ENCODE measurements around the gene STYXL2.

Gene STYXL2

GRCh38 chr1:167110586-167110985 is 16.7 kb downstream of the STYXL2 start:
- no peak for DNase-seq (ENCODE audit: low spot score)

DNA sequence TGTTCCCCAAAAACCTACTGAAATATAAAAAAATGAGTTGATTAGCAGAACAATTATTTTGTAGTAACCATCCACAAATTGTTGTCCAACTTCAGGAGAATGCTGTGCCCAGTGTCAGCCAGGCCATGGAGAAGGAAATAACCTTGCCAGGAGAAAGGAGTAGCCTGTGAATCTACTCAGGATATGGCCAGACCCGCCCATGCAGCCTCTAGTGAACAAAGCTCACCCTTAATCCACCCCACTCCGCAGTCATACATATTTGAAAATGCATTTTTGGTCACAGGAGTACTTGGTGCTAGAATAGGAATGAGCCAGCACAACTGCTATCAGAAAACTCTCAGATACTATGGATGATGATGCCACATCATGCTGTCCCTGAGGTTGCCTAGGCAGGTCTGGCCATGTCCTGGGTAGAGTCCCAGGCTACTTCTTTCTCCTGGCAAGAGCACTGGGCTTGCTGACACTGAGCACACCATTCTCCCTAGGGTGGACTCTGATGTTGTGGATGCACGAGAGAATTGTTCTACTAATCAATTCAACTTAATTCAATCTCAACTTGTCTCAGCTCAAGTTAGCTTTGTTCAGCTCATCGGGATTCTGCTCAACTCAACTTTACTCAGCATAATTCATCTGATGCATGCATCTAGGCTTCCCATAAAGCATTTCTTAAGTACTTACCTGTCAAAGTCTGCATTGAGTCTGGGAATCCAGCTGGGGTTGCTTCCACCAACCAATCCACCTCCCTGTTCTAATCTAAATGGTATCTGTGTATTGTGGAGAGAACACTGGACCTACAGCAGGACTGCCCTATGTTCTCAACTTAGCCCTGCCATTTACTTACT is 18.2 kb downstream of the STYXL2 start:
- DNase-seq (ENCODE audit: low spot score): no peak

GRCh38 chr1:167114725-167115124 is 20.9 kb downstream of the STYXL2 start:
- no peak for DNase-seq (ENCODE audit: low spot score)

GRCh38 chr1:167115655-167116054 is 21.8 kb downstream of the STYXL2 start:
- no peak for DNase-seq (ENCODE audit: low spot score)

- DNase-seq (ENCODE audit: low spot score): no peak
Observed at GRCh38 chr1:167116174-167116573, 22.3 kb downstream of the STYXL2 start.

DNA sequence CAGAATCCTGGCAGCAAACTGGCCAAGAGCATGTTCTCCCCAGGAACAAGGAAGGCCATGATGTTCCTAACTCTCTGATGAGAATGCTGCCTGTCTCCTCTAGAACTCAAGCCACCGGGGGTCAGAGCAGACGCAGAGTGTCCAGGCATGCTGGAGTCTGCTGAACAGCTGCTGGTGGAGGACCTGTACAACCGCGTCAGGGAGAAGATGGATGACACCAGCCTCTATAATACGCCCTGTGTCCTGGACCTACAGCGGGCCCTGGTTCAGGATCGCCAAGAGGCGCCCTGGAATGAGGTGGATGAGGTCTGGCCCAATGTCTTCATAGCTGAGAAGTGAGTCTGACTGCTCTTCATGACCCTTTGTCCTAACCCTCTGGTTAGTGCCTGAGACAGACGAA is 23.4 kb downstream of the STYXL2 start:
- DNase-seq (ENCODE audit: low spot score): no peak

- no peak for DNase-seq (ENCODE audit: low spot score)
Observed at GRCh38 chr1:167118188-167118587, 24.3 kb downstream of the STYXL2 start.

GRCh38 chr1:167119696-167120095 is 25.8 kb downstream of the STYXL2 start:
- DNase-seq (ENCODE audit: low spot score): no peak

DNA sequence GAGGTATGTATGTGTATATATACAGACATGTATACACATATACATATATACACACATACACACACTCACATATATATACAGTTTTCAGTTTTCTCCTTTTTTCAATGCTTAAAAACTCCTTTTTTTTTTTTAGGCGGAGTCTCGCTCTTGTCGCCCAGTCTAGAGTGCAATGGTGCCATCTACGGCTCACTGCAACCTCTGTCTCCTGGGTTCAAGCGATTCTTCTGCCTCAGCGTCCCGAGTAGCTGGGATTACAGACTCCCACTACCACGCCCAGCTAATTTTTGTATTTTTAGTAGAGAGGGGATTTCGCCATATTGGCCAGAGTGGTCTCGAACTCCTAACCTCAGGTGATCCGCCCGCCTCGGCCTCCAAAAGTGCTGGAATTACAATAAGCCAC is 27.0 kb downstream of the STYXL2 start:
- DNase-seq (ENCODE audit: low spot score): no peak

DNA sequence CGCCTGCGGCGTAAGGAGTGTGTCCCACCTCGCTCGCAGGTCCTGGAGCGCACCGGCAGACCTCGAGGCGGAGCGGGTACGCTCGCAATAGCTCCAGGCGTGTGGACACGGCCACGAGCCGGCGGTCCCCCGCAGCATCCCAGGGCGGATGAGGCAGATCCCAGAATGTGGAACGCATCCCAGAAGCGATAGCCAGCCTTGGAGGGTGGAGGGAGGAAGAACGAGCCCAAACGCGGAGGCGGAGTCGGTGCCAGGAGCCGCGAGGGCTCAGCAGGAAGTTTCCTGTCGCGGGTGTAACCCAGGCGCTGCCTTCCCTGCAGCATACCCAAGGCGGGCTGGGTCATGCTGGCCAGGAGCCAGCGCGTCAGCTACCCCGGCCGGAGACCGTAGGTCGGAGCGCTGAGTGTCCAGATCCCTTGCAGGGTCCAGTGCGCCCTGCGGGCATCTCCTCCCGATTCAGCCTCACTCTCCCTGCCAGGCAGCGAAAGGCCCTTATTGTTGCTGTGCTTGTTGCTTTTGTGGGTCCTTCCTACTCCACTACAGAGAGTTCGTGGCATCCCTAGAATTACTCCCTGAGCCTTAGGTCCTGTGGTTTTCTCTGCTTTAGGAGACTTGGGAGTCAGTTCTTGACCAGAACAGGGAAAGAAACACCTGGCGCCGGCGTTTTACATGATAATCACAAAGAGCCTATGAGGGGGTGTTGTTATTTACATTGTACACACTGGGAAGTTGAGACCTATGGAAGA is 27.7 kb downstream of the STYXL2 start:
- DNase-seq (ENCODE audit: low spot score): no peak

GRCh38 chr1:167122121-167122480 is 28.2 kb downstream of the STYXL2 start:
- no peak for DNase-seq (ENCODE audit: low spot score)

GRCh38 chr1:167122568-167122967 is 28.7 kb downstream of the STYXL2 start:
- no peak for DNase-seq (ENCODE audit: low spot score)

DNA sequence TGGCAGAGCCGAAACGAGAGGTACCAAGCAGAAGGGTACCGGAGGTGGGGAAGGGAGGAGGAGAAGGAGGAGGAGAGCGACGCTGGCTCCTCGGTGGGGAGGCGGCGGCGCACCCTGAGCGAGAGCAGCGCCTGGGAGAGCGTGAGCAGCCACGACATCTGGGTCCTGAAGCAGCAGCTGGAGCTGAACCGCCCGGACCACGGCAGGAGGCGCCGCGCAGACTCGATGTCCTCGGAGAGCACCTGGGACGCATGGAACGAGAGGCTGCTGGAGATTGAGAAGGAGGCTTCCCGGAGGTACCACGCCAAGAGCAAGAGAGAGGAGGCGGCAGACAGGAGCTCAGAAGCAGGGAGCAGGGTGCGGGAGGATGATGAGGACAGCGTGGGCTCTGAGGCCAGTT is 32.4 kb downstream of the STYXL2 start:
- no peak for DNase-seq (ENCODE audit: low spot score)

GRCh38 chr1:167126811-167127210 is 32.9 kb downstream of the STYXL2 start:
- DNase-seq (ENCODE audit: low spot score): no peak

GRCh38 chr1:167127236-167127635 is 33.4 kb downstream of the STYXL2 start:
- DNase-seq (ENCODE audit: low spot score): no peak

GRCh38 chr1:167127661-167128060 is 33.8 kb downstream of the STYXL2 start:
- no peak for DNase-seq (ENCODE audit: low spot score)

- DNase-seq (ENCODE audit: low spot score): no peak
Observed at GRCh38 chr1:167128261-167129227, 34.7 kb downstream of the STYXL2 start.

- DNase-seq (ENCODE audit: low spot score): no peak
Observed at GRCh38 chr1:167130829-167131510, 37.1 kb downstream of the STYXL2 start.

DNA sequence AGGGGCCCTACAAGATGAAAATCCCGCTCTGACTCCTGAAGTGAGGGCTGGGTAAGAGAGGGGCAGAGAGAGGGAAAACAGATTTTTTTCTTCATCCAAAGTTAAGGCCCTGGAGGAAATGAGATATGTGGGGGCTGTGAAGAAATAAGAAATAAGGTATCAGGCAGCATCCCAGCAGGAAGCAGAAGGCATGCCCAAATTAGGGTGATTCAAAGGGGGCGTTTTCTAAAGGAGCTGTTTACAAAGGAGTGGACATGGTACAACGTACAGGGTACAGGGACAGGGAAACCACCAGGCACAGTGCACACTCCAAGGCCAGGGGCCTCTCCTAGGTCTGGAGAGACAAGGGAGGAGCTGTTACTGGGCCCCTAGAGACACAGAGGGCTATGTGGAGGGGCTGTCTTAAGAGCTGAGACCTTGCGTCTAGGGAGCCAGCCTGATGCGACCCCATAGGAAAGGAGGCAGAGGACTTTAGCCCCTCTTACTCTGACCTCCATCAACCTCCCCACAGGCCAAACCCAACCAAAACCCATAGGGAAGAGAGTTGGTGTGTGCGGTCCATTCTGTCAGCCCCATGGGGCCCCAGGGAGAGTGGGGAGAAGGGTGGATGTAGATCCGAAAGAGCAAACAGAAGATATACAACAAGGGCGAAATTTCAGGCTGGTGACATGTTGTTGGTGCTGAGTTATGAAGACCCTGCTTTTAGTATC is 38.6 kb downstream of the STYXL2 start:
- DNase-seq (ENCODE audit: low spot score): no peak

DNA sequence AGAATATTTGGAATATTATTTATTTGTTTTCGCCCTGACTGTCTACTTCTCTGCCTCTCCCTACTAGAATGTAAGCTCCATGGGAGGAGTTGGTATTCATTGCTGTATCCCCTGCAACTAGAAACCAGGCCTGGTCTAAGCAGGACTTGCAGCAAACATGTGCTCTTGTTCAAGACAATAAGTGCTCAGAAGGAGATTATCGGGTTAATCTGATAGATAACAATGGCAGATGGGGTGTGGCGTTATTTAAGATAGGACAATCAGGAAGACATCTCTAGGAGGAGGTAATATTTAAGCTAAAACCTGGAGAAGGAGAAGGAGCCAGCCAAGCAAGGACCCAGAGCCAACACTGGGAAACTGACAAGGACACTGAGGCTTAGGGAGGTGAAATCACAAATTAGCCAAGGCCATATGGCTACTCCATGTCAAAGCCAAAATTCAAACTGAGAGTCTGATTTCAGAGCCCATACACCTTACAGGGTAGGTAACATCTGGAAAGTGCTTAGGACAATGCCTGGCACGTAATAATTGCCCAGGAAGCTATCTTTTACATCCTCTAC is 41.5 kb downstream of the STYXL2 start:
- DNase-seq (ENCODE audit: low spot score): no peak

- no peak for DNase-seq (ENCODE audit: low spot score)
Observed at GRCh38 chr1:167136191-167136614, 42.3 kb downstream of the STYXL2 start.

All from HuH-7 (cell line).